ENCODE measurements around the gene USP2. TPM values are rescaled to one million over a fixed set of nuclear protein-coding genes. Genes with fewer than 3 reads are reported as not detected.

USP2 gene
- total RNA-seq, 2 experiments from 2014 or later: 10.6 to 24.5 TPM

GRCh38 chr11:119423509-119424254 lies 42.2 kb upstream of the USP2 start:
- POLR2A ChIA-PET: no interaction called here

GRCh38 chr11:119422809-119423508 lies 41.5 kb upstream of the USP2 start, which contains the start of gene THY1:
Gene THY1 (minus strand): TSS chr11:119423172. CDS start chr11:119420905, 2,267 bp downstream.
- Histone ChIP-seq H3K9me3 (ENCODE audit: low read length) (no peaks in the 10 kb centered on the region), H3K36me3 (ENCODE audit: insufficient read depth, low read length) (no peaks in the 10 kb centered on the region), H2AFZ (ENCODE audit: low read length) (no peak within 1 kb of the TSS), H3K4me2 (ENCODE audit: low read length) (no peak within 1 kb of the TSS), H3K4me1 (ENCODE audit: insufficient read depth, low read length, poor library complexity, severe bottlenecking) (no peaks in the 10 kb centered on the region), H3K79me2 (ENCODE audit: insufficient read depth, low read depth, low read length) (no peaks in the 10 kb centered on the region), H4K20me1 (ENCODE audit: insufficient read depth, low read length) (no peaks in the 10 kb centered on the region), H3K27ac (ENCODE audit: low read depth, low read length, poor library complexity, severe bottlenecking) (no peak within 1 kb of the TSS), H3K9me2 (ENCODE audit: insufficient read depth, low read length) (no peaks in the 10 kb centered on the region), H3K4me3 (ENCODE audit: low read depth, low read length, poor library complexity, severe bottlenecking) (no peak within 1 kb of the TSS)
- POLR2A ChIA-PET: no interaction called here
- intact Hi-C loops (cut with micrococcal nuclease; ENCODE audit: unreplicated experiment): no loop called here
- TF ChIP-seq CTCF (conservative IDR thresholded peaks at IDR 0.05; ENCODE audit: low read length) (no peak), EZH2phosphoT487 (IDR thresholded peaks at IDR 0.05; ENCODE audit: borderline replicate concordance, low read depth, low read length) (no peak)
- CTCF ChIA-PET (ENCODE audit: unreplicated experiment): no interaction called here
- no TSS peak for BruUV-seq (replicated peaks)
- DNase-seq (ENCODE audit: low spot score): no peak

More at GRCh38 chr11:119423509-119424254, 42.2 kb upstream of the USP2 start:
- no peak for DNase-seq (ENCODE audit: low spot score)
- no peaks in the 10 kb centered on the region for H3K9me2 ChIP-seq (ENCODE audit: insufficient read depth, low read length)
- H3K4me2 ChIP-seq (ENCODE audit: low read length): no peak overlapping the region
- CTCF ChIA-PET (ENCODE audit: unreplicated experiment): no interaction called here
- TF ChIP-seq EZH2phosphoT487 (IDR thresholded peaks at IDR 0.05; ENCODE audit: borderline replicate concordance, low read depth, low read length) (no peak), CTCF (conservative IDR thresholded peaks at IDR 0.05; ENCODE audit: low read length) (no peak)
- no TSS peak for BruUV-seq (replicated peaks)
- no peaks in the 10 kb centered on the region for H3K9me3 ChIP-seq (ENCODE audit: low read length)
- intact Hi-C loops (cut with micrococcal nuclease; ENCODE audit: unreplicated experiment): no loop called here
- H3K4me3 ChIP-seq (ENCODE audit: low read depth, low read length, poor library complexity, severe bottlenecking): no peak overlapping the region
- H4K20me1 ChIP-seq (ENCODE audit: insufficient read depth, low read length): no peaks in the 10 kb centered on the region
- no peaks in the 10 kb centered on the region for H3K36me3 ChIP-seq (ENCODE audit: insufficient read depth, low read length)
- no peaks in the 10 kb centered on the region for H3K79me2 ChIP-seq (ENCODE audit: insufficient read depth, low read depth, low read length)
- H3K4me1 ChIP-seq (ENCODE audit: insufficient read depth, low read length, poor library complexity, severe bottlenecking): no peaks in the 10 kb centered on the region
- H3K27ac ChIP-seq (ENCODE audit: low read depth, low read length, poor library complexity, severe bottlenecking): no peak overlapping the region
- no peak overlapping the region for H2AFZ ChIP-seq (ENCODE audit: low read length)

All from OCI-LY7 (cell line).